Measurements from ENCODE around the gene XRN1. TPM values are rescaled to one million over a fixed set of nuclear protein-coding genes. Genes with fewer than 3 reads are reported as not detected.

Gene XRN1
- total and polyA plus RNA-seq, 10 of the 15 experiments (the other 5 are each of a cell fraction or from before 2014, with no cell fraction given) = 1.7 to 38.8 (median 15.5) TPM

GRCh38 chr3:142279965-142280590 is 167.8 kb downstream of the XRN1 start (continued):
- TF ChIP-seq ASH2L (IDR thresholded peaks at IDR 0.05; ENCODE audit: borderline replicate concordance, low read depth) = no peak

DNA sequence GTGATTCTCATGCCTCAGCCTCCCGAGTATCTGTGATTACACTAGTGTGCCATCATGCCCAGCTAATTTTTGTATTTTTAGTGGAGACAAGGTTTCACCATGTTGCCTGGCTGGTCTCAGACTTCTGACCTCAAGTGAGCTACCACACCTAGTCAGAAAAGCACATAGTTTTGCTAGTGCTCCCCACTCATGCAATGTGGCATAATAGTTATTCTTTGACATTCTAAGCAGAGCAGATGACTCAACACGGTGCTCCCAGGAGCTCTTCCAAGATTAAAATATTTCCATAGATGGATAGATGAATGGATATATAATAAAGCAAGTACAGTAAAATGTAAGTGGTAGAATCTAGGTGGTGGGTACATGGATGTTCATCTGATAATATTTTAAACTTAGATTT is 169.4 kb downstream of the XRN1 start:
- Histone ChIP-seq H3K27ac (ENCODE audit: control insufficient read depth, insufficient read depth) (no peak overlapping the region), H4K20me1 (ENCODE audit: control insufficient read depth, insufficient read depth) (no peaks in the 10 kb centered on the region), H3K4me2 (ENCODE audit: control insufficient read depth, insufficient read depth) (no peak overlapping the region), H2AFZ (ENCODE audit: control insufficient read depth, low read depth, low read length) (no peak overlapping the region), H3K9ac (ENCODE audit: control insufficient read depth, insufficient read depth, low read length) (no peak overlapping the region), H3K9me3 (replicated peaks; ENCODE audit: control insufficient read depth, insufficient read depth, low read length) (no peaks in the 10 kb centered on the region), H3K4me1 (ENCODE audit: control insufficient read depth, insufficient read depth, low read length) (no peaks in the 10 kb centered on the region; the same call in 1 of the 2 replicates), H3K4me3 (no peak overlapping the region), H3K79me2 (ENCODE audit: control insufficient read depth, insufficient read depth, low read length) (no peaks in the 10 kb centered on the region), H3K27me3 (replicated peaks in 1 of 2; ENCODE audit: control insufficient read depth in 2 of 2, insufficient read depth in 2 of 2, low read length in 1 of 2) (no peaks in the 10 kb centered on the region), H3K36me3 (ENCODE audit: control insufficient read depth in 2 of 2, insufficient read depth in 2 of 2, low read length in 1 of 2) (no peaks in the 10 kb centered on the region)
- RAD21 ChIA-PET (ENCODE audit: unreplicated experiment) = interaction anchor here (1.0 to 1.4 kb wide), 2 partner anchors 150 to 256 kb away, joined by 3 to 8 read pairs; no protein-coding TSS in a partner anchor
- FAIRE-seq (no peak), DNase-seq (ENCODE audit: low read depth, low spot score) (no peak), ATAC-seq (no peak)
- intact Hi-C loops (cut with micrococcal nuclease; ENCODE audit: unreplicated experiment) = loop anchor here (5.0 kb wide), 1 partner anchor 816 kb away; no protein-coding TSS in a partner anchor
- in situ Hi-C loops (cut with MboI) = no loop called here
- SMC1A ChIA-PET (ENCODE audit: uncharacterized antibody, unreplicated experiment) = interaction anchor here (0.8 to 3.1 kb wide), 7 partner anchors 67 to 956 kb away, joined by 3 to 18 read pairs (median 3); no protein-coding TSS in a partner anchor
- TF ChIP-seq RAD51 (IDR thresholded peaks at IDR 0.05) (no peak), IRF5 (IDR thresholded peaks at IDR 0.05; ENCODE audit: borderline replicate concordance) (no peak), EP300 (IDR thresholded peaks at IDR 0.05; ENCODE audit: borderline replicate concordance in 1 of 2, control insufficient read depth in 1 of 2, low read depth in 2 of 2, low read length in 2 of 2) (no peak), IKZF1 (conservative IDR thresholded peaks at IDR 0.05) (no peak), STAT1 (conservative IDR thresholded peaks at IDR 0.05) (no peak), HDGF (IDR thresholded peaks at IDR 0.05) (no peak)
- TF ChIP-seq, protein P1, sequence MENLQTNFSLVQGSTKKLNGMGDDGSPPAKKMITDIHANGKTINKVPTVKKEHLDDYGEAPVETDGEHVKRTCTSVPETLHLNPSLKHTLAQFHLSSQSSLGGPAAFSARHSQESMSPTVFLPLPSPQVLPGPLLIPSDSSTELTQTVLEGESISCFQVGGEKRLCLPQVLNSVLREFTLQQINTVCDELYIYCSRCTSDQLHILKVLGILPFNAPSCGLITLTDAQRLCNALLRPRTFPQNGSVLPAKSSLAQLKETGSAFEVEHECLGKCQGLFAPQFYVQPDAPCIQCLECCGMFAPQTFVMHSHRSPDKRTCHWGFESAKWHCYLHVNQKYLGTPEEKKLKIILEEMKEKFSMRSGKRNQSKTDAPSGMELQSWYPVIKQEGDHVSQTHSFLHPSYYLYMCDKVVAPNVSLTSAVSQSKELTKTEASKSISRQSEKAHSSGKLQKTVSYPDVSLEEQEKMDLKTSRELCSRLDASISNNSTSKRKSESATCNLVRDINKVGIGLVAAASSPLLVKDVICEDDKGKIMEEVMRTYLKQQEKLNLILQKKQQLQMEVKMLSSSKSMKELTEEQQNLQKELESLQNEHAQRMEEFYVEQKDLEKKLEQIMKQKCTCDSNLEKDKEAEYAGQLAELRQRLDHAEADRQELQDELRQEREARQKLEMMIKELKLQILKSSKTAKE (IDR thresholded peaks at IDR 0.05; ENCODE audit: low read depth, poor library complexity, severe bottlenecking) = no peak
- TF ChIP-seq, protein P2, sequence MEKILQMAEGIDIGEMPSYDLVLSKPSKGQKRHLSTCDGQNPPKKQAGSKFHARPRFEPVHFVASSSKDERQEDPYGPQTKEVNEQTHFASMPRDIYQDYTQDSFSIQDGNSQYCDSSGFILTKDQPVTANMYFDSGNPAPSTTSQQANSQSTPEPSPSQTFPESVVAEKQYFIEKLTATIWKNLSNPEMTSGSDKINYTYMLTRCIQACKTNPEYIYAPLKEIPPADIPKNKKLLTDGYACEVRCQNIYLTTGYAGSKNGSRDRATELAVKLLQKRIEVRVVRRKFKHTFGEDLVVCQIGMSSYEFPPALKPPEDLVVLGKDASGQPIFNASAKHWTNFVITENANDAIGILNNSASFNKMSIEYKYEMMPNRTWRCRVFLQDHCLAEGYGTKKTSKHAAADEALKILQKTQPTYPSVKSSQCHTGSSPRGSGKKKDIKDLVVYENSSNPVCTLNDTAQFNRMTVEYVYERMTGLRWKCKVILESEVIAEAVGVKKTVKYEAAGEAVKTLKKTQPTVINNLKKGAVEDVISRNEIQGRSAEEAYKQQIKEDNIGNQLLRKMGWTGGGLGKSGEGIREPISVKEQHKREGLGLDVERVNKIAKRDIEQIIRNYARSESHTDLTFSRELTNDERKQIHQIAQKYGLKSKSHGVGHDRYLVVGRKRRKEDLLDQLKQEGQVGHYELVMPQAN (conservative IDR thresholded peaks at IDR 0.05) = no peak
- no TSS peak for BruUV-seq (replicated peaks)
- 50% methylated on average over 2 of the region's 2 CpGs for WGBS (ENCODE audit: insufficient coverage, insufficient replicate concordance, low lambda C conversion rate, missing lambda C conversion rate)
- POLR2A ChIA-PET = no interaction called here
- CTCF ChIA-PET = interaction anchor here (0.7 to 4.9 kb wide), 11 partner anchors 8 to 918 kb away, joined by 3 to 43 read pairs (median 3); no protein-coding TSS in a partner anchor
